Mesenteric fat pad (tissue), 1 donor: ENCODE data around the gene LGALS9. TPM values are rescaled to one million over a fixed set of nuclear protein-coding genes. Genes with fewer than 3 reads are reported as not detected.

Source experiments
- DNase-seq: peaks from one replicate; pipeline ENCODE4 v3.0.0-alpha.2; 2020; ENCODE audit warnings: low spot score
- long read RNA-seq: library from polyadenylated mRNA; unstranded; transcript quantifications from one replicate; pipeline ENCODE4 v2.0.0, GENCODE V29; 2020
- total RNA-seq: library from RNA; stranded (reverse); fragmentation: NEBNext Ultra II Directional; extraction: Animal tissue kit (Norgen Biotek cat#: 25700); gene quantifications from one replicate; pipeline ENCODE4 v1.2.1, GENCODE V29; 2021
- donor health status: DM: yes; HTN: yes; CAD: no.

LGALS9 gene
- 116 TPM for total RNA-seq
- long read RNA-seq, transcript LGALS9-203 (11 exons, 3,114 nt) = minor isoform, 8 of 63 reads
- long read RNA-seq, transcript LGALS9-201 (10 exons, 3,018 nt) = major isoform, 28 of 63 reads
- long read RNA-seq, partial matches to known transcripts = 7 of 63 reads
- long read RNA-seq, other reads (novel, unspliced or antisense) = 16 of 63 reads

- DNase-seq = no peak
Observed at GRCh38 chr17:27630607-27631410, at the start of gene LGALS9. Gene LGALS9 (plus strand): TSS chr17:27631188. CDS start chr17:27631266, 78 bp downstream.

DNA sequence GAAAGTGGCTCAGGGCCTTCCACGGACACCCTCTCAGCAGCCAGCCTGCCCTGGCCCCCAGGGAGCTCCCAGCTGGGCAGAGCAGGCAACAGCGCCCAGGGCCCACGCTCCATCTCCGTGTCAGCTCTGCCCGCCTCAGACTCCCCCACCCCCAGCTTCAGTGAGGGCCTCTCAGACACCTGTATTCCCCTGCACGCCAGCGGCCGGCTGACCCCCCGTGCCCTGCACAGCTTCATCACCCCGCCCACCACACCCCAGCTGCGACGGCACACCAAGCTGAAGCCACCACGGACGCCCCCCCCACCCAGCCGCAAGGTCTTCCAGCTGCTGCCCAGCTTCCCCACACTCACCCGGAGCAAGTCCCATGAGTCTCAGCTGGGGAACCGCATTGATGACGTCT lies 48.3 kb upstream of the LGALS9 start:
- DNase-seq = no peak

- DNase-seq = no peak
Observed at GRCh38 chr17:27585153-27585681, 45.8 kb upstream of the LGALS9 start.

- DNase-seq = no peak
Observed at GRCh38 chr17:27585792-27586191, 45.2 kb upstream of the LGALS9 start.

GRCh38 chr17:27586203-27586721 lies 44.7 kb upstream of the LGALS9 start:
- no peak for DNase-seq

GRCh38 chr17:27588354-27588753 lies 42.6 kb upstream of the LGALS9 start:
- no peak for DNase-seq

- no peak for DNase-seq
Observed at GRCh38 chr17:27590864-27591263, 40.1 kb upstream of the LGALS9 start.

DNA sequence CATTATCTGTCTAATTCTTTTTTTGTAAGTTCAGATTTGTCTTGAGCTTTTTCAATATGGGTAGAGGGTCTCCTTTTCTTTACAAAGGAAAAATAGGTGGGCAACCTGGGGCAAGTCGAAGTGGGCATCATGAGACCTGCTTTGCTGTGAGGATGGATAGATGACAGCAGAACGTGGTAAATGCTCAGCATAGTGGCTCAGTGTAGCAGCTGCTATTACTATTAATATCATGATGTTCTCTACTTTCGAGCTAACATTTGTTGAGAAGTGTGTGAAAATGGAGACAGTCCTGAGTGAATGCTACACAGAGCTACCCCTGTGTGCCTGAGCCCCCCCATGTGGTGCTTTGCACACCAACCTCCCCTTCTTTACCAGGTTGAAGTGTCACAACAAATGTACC lies 39.0 kb upstream of the LGALS9 start:
- DNase-seq = no peak

- no peak for DNase-seq
Observed at GRCh38 chr17:27593232-27593856, 37.6 kb upstream of the LGALS9 start.

DNA sequence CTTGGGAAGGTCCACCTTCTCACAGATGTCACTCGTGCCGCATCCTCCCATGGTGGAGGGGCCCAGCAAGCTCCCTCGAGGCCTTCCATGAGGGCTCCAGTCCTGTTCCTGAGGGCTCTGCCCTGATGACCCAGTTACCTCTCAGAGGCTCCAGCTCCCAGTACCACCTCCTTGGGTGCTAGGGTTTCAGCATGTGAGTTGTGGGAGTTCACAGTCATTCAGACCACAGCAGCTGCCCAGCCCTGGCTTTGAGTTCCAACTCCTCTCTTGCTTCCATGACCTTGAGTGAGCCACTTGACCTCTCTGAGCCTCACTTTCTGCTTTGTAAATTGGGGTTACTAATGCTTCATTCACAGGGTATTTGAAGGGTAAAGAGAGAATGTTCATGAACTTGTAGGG lies 37.1 kb upstream of the LGALS9 start:
- DNase-seq = no peak

GRCh38 chr17:27595208-27595607 lies 35.8 kb upstream of the LGALS9 start:
- DNase-seq = no peak

- no peak for DNase-seq
Observed at GRCh38 chr17:27596096-27596495, 34.9 kb upstream of the LGALS9 start.

DNA sequence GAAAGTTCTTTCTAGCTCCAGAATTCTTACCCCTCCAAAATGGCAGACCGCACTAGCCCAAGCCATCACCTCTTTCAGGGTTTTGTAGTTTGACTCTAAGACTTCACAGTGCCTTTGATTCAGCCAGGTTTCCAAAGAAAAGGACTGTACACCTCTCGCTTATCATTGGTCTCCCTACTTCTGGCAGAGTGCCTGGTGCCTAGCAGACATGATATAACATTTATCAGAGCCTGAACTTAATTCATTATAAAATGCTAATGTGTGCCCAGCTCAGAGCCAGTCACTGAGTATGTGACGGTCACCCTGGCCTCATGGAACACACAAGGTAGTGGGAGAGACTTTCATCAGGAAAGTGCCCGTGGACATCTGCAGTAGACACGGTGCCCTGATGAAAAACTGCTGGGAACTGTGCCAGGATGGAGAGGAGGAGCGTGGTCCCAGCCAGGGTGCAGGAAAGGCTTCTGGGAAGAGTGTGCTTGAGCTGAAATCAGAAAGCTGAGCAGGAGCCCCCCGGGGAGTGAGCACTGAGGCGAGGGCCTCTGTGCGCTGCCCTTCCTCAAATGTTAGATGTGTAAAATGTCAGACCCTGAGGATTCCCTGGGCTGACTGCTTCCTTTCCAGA lies 34.3 kb upstream of the LGALS9 start:
- DNase-seq = no peak

DNA sequence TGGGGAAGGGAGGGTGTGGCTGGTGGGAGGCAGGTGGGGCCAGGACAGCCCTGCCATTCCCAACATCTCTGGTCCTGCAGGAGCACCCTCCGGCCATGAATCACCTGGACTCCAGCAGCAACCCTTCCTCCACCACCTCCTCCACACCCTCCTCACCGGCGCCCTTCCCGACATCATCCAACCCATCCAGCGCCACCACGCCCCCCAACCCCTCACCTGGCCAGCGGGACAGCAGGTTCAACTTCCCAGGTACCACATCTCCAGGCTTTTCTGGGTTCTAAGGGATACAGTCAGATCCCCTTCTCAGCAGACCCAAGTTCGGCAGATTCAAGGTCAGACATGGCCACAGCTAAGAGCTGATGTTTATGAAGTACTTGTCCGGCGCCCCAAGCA lies 33.8 kb upstream of the LGALS9 start:
- no peak for DNase-seq

GRCh38 chr17:27597783-27598320 lies 33.1 kb upstream of the LGALS9 start:
- DNase-seq = no peak

DNA sequence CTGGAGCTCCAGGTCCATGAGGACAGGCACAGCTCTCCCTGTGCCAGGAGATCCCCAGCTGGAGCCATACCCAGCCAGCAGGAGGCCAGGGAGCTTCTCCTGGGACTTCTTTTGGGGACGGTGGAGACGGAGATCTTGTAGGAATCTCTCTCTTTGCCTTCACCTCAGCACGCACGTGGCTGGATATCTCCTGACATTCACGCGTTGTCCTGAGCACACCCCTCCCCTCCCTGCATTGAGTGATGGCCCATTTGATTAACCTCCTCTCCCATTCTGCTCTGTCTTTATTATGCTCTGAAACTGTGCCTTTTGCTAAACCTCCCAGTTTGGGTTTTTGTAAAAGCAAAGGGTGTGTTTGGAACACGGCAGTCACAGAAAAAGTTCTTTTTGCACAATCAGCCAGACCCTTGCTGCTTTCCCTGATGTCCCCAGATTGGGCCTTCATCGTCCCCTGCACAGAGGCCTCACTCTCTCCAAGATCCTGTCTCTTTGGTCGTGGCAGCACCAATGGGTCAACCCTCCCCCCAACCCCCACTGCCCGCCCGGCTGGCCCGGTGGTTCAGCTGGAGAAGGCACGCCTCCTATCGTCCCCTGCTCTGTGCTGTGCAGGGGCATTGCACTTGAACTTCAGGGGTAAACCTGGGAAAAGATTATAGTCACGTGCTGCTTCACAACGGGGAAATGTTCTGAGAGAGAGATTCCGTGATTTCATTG lies 32.5 kb upstream of the LGALS9 start:
- no peak for DNase-seq

DNA sequence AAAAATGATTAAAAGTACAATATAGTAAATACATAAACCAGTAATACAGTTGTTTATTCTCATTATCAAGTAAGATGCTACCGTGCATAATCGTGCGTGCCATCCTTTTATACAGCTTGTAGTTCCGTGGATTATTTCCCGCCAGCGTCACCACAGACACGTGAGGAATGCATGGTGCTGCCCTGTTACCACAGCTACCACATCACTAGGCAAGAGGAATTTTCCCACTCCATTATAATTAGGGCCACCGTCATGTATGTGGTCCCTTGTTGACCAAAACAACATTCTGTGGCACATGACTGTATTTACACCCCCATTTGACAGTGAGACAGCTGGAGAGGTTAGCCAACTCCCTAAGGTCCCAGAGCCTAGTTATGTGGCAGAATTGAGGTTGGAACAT lies 30.5 kb upstream of the LGALS9 start:
- no peak for DNase-seq

DNA sequence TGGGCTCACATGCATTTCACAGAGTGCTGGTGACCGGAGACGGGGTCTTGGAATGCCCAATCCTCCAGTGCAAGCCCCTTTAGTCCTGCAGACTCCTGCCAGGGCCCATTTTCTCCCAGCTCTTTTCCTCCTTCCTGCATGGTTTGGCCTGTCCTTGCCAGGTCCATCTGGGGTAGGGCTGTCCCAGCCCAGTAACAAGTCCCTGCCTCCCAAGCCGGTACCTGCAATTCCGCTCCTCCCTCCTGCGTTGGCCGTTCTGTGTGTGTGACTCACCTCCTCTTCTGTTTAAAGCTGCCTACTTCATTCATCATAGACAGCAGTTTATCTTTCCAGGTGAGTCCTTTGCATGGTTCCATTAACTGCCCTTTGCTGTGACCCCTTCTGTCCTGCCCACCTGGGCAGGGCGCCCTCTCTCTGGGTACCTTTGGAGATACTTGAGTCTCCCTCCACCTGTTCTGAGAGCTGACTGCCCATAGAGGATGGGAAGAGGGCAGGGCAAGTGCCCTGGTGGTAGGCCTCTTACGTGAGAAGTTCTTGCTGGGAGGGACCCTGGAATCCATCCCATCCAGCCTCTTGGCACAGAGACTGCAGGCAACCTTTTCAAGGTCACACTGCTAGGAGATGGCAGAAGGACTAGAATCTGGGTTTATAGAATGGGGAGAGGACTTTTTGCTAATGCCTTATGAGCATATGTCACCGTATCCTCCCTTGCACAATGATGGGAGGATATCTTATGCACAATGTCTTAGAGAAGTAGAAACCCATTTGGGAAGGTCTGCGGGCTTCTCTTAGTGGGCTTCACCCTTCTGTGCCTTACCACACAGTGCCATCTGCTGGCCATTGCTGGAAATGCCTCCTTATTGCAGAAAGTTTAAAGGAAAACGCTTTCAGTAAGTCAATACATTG lies 29.7 kb upstream of the LGALS9 start:
- no peak for DNase-seq

- DNase-seq = no peak
Observed at GRCh38 chr17:27601975-27602302, 29.0 kb upstream of the LGALS9 start.
